Activated naive CD8-positive, alpha-beta T cell (primary cell): Measurements from ENCODE around the gene CNOT3.

ENCODE experiments used
- H3K27ac Mint-ChIP-seq: one replicate; pipeline ENCODE4 v1.8.0; 2021; ENCODE audit warnings: mixed read lengths
- H3K27me3 Mint-ChIP-seq: one replicate; pipeline ENCODE4 v1.8.0; 2021; ENCODE audit warnings: mixed read lengths
- H3K36me3 Mint-ChIP-seq: one replicate; pipeline ENCODE4 v1.8.0; 2021; ENCODE audit warnings: mixed read lengths
- H3K4me1 Mint-ChIP-seq: one replicate; pipeline ENCODE4 v1.8.0; 2021; ENCODE audit warnings: low read depth, mixed read lengths
- H3K4me3 Mint-ChIP-seq: one replicate; pipeline ENCODE4 v1.8.0; 2021; ENCODE audit warnings: mild to moderate bottlenecking, mixed read lengths
- H3K9me3 Mint-ChIP-seq: one replicate; pipeline ENCODE4 v1.8.0; 2021; ENCODE audit warnings: low read depth, mixed read lengths

Gene CNOT3

GRCh38 chr19:54201172-54201701 lies 63.7 kb downstream of the CNOT3 start:
- H3K27me3 Mint-ChIP-seq: no peaks in the 10 kb centered on the region
- peaks cover 25% of the 10 kb centered on the region for H3K36me3 Mint-ChIP-seq
- H3K27ac Mint-ChIP-seq: peak overlapping the region; percentile 99
- H3K4me1 Mint-ChIP-seq: peaks cover 45% of the 10 kb centered on the region
- H3K4me3 Mint-ChIP-seq: peak overlapping the region; percentile 96
- no peaks in the 10 kb centered on the region for H3K9me3 Mint-ChIP-seq

- H3K4me3 Mint-ChIP-seq: peak overlapping the region; percentile 96
- peaks cover 52% of the 10 kb centered on the region for H3K4me1 Mint-ChIP-seq
- no peaks in the 10 kb centered on the region for H3K9me3 Mint-ChIP-seq
- H3K27me3 Mint-ChIP-seq: no peaks in the 10 kb centered on the region
- peak overlapping the region; percentile 99 for H3K27ac Mint-ChIP-seq
- H3K36me3 Mint-ChIP-seq: peaks cover 25% of the 10 kb centered on the region
Measured at GRCh38 chr19:54201980-54202379, 64.4 kb downstream of the CNOT3 start.

GRCh38 chr19:54203151-54203611 lies 65.6 kb downstream of the CNOT3 start:
- peak overlapping the region; percentile 99 for H3K27ac Mint-ChIP-seq
- H3K36me3 Mint-ChIP-seq: peaks cover 28% of the 10 kb centered on the region
- H3K9me3 Mint-ChIP-seq: no peaks in the 10 kb centered on the region
- no peaks in the 10 kb centered on the region for H3K27me3 Mint-ChIP-seq
- peak overlapping the region; percentile 96 for H3K4me3 Mint-ChIP-seq
- H3K4me1 Mint-ChIP-seq: peaks cover 64% of the 10 kb centered on the region

- peaks cover 29% of the 10 kb centered on the region for H3K36me3 Mint-ChIP-seq
- H3K27me3 Mint-ChIP-seq: no peaks in the 10 kb centered on the region
- H3K27ac Mint-ChIP-seq: peak overlapping the region; percentile 74
Measured at GRCh38 chr19:54204767-54205468, 67.4 kb downstream of the CNOT3 start.

More at GRCh38 chr19:54204767-54205468, 67.4 kb downstream of the CNOT3 start:
- Mint-ChIP-seq H3K4me3 (peak overlapping the region; percentile 96), H3K4me1 (peaks cover 73% of the 10 kb centered on the region), H3K9me3 (no peaks in the 10 kb centered on the region)
